HG03159 (cell line): ENCODE data around the gene PARP1.

ENCODE experiments used
- ATAC-seq: cut with Tn5 transposase; IDR thresholded peaks from one replicate; pipeline ENCODE4 v1.9.1; 2021; ENCODE audit warnings: mild to moderate bottlenecking, moderate library complexity; ENCODE audit not compliant: unreplicated experiment

The PARP1 gene

GRCh38 chr1:226384040-226384439 lies 23.9 kb downstream of the PARP1 start:
- no peak for ATAC-seq

- ATAC-seq, result no peak
Measured at GRCh38 chr1:226382030-226382429, 25.9 kb downstream of the PARP1 start.

DNA sequence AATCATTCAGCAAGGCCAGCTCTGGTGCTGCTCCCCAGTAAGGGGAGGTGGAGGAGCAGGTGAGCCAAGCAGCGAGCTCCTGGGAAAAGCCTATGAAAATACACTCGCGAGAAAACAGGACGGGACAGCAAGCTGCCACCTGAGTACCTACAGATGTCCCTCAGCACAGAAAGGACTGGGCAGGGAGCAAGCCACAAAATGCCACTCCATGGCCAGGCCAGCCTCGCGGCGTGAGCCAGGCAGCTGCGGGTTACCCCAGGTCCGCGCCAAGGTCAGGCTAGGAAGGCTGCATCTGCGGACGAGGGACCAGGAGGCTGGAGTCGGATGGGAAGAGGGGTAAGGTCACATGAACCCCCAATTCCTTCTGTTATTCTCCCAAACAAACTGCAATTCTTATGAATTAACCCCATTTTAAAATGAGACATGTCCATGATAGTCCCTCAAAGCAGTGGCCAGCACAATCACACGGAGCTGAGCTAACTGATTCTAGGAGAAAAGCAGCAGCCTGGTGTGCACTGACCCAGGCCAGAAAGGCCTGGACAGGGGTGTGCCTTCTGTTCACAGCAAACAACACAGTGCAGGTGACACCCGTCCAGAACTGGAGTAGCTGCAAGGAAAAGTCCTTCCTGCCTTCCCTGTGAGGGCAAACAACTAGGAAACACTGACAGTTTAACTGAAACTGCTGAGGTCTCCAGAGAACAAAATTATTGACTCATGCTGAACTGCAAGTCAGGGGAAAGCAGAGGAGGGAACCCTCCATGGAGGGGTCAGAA lies 26.5 kb downstream of the PARP1 start:
- ATAC-seq, result no peak

DNA sequence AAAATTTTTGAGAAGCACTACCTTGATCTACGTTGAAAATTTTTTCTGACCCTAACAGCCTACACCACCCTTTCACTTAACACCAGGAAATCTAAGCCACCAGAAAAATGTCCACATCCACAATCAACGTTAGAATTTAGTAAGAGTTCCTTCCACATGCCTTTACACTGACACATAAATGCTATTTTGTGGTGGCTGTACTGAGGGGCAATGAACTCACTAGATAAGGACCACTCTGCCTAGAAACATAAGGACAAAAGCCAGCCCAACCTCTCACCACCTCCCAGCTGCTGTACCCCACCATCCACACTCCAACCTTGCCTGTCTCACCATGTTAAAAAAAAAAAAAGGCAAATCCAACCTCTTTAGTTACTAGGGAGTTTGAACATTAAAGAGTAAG lies 29.8 kb downstream of the PARP1 start:
- ATAC-seq, result no peak

GRCh38 chr1:226376300-226376699 lies 31.6 kb downstream of the PARP1 start:
- no peak for ATAC-seq

GRCh38 chr1:226373376-226373775 lies 34.5 kb downstream of the PARP1 start:
- ATAC-seq, result no peak

DNA sequence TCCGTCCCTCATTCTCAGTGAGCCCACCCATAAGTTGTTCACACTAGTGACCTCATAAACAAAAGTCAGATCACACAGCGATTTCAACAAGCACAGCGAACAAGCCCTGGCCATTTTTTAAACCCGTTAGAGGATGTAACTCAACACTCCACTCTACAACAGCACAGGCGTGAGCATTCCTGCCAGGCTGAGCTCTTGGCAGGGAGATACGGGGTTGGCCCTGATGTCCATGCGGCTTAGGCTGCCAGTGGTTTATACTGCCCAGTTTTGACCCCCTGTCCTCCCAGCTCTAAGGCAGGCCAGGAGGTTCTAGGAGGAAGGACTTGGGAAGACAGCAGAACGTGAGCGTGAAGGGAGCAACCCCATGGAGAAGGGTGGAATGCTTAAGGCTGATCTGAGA lies 35.0 kb downstream of the PARP1 start:
- ATAC-seq, result no peak

- no peak for ATAC-seq
Measured at GRCh38 chr1:226371866-226372490, 35.9 kb downstream of the PARP1 start.

- ATAC-seq, result peak; percentile 24
Measured at GRCh38 chr1:226371027-226371694, 36.7 kb downstream of the PARP1 start.

GRCh38 chr1:226370144-226370923 lies 37.6 kb downstream of the PARP1 start:
- ATAC-seq, result peak; percentile 77

DNA sequence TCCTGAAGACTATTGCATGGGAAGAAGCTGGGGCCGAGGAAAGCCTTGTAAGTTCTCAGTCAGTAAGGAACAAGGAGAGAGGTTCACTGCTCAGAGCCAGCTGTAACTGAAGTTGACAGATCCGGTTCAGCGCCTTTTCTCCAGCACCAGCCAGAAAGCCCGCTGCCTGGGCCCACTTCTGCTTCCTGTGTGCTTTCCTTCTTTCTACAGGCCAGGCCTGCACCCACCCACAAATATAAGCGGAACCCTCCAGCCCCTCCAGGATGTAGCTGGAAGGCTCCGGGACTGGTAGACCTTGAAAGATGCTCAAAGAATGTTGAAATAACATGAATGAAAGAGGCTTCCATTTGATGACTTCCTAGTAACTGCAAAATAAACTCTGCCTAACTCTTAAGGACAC lies 38.8 kb downstream of the PARP1 start:
- no peak for ATAC-seq

GRCh38 chr1:226366290-226366689 lies 41.6 kb downstream of the PARP1 start:
- ATAC-seq, result no peak

- no peak for ATAC-seq
Measured at GRCh38 chr1:226365831-226366231, 42.1 kb downstream of the PARP1 start.

DNA sequence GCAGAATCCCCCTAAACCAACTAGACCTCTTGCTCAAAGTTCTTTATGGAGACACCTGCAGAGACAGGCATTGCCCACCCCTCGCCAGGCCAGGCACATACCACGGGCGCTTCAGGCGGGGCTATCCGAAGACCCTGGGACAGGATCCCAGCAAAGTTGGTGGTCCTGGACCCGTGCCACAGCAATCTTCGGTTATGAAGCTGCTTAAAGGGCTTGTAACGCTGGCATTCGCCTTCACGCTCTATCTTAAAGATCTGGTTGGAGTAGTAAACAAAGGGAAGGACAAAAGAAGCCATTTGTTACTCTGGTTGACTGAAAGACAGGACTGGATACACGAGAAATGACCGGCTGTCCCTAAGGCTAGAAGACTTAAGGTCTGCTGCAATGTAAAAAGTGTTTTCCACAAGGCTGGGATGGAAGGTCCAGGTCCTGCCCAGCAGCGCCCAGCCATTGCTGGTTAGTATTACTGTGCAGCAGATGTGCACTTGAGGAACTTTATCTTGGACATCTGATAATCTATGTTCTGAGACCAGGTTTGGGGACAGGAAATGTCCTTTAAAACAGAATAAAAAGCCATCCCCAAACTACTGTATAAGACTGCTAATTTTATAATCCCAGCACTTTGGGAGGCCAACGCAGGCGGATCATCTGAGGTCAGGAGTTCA lies 42.9 kb downstream of the PARP1 start:
- ATAC-seq, result no peak

DNA sequence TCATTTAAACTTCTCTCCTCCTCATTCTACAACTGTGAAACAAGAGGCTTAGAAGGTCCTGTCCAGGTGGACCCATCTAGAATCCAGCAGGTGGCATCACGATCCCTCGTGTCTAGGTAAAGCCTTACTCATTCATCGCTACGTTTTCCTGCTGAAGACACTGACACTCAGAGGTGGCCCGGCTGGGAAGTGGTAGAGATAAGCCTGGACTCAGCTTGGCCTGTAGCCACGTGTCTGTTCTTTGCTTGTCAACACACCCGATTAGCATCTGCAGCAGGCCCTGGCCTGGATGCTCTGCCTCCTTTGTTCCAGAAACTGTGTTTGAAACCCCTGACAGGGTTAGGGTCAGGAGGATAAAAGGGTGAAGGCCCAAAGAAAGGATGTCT lies 43.4 kb downstream of the PARP1 start:
- ATAC-seq, result no peak

- no peak for ATAC-seq
Measured at GRCh38 chr1:226363801-226364513, 43.9 kb downstream of the PARP1 start.

DNA sequence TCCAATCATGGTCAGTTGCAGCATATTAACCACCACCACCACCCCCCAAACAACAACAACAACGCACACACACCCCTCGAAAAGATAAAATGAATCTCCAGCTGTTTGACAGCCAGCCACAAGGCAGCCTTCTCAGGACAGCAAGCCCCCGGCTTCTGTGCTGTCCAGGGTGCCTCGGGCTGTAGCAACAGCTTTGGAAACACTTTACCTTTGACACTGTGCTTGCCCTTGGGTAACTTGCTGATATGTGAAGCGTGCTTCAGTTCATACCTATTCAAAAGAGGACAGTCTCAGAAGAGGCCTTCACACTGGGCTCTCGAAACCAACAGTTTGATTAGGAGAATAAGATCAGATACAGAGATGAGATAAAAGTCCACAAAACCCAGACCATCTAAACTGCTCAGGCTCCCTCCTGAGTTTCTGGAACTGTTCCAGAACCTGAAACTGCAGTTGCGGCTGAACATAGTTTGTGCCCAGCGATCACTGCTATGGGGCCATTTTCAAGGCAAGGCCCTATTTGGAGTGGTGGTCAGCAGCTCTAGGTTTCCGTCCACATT lies 44.9 kb downstream of the PARP1 start:
- ATAC-seq, result no peak

GRCh38 chr1:226362361-226362760 lies 45.5 kb downstream of the PARP1 start:
- no peak for ATAC-seq

- ATAC-seq, result peak; percentile 57
Measured at GRCh38 chr1:226360106-226360746, 47.7 kb downstream of the PARP1 start.
